Femur (tissue), 1 donor: ENCODE data around the gene IBSP.

Source experiments
- DNase-seq: peaks from one replicate; pipeline ENCODE4 v3.0.0-alpha.2; 2017

IBSP gene

DNA sequence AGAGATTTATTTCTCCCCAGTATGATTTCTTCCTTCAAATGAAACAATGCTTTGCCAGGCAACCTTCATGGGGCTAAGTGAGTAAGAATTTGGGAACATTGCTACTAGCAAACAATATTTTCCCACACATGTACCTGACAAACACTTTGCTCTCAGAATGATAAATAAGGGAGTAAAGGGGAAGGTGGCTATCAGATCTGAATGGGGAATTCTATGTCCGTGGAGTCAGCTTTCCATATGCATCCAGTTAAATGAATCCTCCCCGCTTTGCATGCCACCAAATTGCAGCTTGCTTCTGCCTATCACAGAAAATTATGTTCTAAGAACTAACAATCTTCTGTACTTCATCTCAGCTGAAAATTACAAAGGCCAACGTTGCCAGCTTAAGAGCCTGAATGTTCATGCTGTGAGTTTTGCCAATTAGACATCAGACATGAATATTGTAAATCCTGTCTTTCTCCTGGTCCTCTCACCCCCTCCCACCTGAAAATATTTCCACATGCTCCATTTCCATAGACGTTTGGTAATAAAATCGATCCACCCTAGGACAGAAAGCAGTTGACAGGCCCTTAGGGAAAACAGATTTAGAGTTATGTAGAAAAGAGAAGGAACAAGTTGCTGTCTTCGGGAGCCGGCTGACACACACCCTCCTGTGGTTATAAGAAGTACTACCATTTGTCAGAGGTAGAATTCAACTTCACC is 39.7 kb downstream of the IBSP start:
- no peak for DNase-seq

DNA sequence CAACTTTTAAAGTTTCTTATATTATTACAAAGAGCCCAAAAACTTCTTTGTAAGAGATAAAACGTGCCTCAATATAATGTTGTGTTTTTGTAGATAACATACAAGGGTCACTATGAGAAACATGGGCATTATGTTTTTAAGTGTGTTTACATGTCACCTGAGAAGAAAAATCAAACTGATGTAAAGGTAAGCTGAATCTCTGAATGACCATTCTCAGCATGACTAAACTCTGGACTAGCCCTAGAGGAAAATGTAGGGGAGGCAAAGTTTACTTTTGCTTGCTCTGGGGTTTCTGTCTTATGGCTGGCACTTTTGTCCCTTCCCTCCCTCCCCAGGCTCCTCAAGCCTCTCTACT is 40.2 kb downstream of the IBSP start:
- no peak for DNase-seq

DNA sequence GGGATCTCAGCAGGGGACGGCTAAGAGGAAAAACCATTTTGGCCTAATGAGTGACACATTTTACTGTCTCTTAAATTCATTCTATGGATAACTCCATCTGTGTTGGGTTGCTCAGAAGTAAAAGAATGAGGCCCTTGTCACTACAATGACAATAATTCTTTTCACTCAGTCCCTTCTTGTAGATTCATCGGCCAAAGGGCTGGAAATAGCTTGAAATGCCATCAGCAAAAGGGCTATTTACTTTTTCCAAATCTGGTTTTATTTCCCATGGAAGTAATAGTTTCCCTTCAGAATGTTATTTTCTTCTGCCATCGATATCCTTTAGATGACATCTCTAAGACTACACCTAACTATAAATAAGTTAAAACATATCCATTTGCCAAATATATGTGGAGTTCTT is 40.8 kb downstream of the IBSP start:
- no peak for DNase-seq

DNA sequence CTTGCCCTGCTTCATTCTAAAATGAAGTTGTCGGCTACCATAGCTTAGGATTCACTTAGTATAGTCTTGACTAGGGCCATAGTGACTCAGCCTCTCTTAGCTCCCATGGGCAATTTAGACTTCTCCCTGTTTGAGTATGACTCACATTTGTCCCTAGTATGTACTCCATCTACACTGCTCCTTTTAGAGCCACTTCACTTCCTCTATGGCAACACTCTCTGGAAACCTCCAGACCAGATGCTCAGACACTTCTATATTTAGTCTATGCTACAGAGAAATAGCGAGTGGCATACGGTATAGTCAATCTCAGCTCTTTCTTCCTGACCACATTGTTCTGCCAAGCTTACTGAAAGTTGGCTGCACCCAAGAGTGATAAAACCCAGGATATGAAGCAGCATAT is 44.6 kb downstream of the IBSP start:
- no peak for DNase-seq

- no peak for DNase-seq
Measured at GRCh38 chr4:87844452-87844851, 45.1 kb downstream of the IBSP start.

- no peak for DNase-seq
Measured at GRCh38 chr4:87846226-87846625, 46.9 kb downstream of the IBSP start.

DNA sequence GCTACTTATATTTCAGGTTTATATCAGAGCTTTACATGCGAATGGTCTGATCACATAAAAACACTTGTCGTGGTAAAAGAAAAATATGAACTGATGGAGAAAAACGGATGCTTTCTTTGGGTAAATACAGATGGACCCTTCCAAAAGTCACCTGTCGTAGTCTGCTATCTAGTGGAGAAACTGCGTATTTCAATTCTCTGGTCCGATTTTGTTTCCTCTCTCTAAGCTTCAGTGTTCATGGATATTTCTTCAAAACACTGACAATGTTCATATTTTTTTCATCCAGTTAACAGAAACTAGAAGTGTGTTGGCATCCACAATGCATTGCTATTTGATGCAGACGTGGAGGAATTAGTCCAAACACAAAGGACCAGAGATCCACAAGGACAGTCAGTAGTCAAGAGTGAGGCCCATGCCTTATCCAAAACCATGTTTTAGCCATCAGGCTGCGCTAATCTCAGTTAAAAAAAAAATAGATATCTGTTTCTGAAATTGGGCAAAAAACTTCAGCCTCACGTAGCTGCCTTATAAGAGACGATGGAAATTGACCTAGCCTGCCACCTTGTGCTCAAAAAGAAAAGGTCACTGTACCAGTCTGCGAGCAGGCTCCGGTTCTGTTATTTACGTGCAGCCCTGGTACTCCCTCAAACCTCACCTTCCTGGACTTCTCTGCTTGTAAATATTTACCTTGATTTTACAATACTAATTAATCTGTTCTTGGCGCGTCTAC is 49.4 kb downstream of the IBSP start:
- DNase-seq: peak; percentile 63

- no peak for DNase-seq
Measured at GRCh38 chr4:87849612-87850011, 50.3 kb downstream of the IBSP start.

DNA sequence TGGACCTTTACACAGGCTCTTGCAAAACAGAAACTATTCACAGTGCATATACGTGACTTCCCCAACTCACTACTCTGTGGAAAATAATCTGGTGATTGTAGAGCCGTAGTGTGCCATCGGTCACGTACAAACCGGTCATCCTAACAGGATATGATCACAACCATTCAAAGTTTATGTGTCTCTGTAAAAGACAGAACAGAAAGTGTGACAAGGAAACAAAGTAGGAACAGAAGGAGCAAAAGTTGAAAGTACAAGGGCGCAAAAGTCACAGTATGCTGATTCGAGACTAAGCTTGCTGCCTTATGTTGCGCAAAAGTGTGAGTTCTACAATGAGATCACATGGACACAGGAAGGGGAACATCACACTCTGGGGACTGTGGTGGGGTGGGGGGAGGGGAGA is 52.0 kb downstream of the IBSP start:
- DNase-seq: no peak

DNA sequence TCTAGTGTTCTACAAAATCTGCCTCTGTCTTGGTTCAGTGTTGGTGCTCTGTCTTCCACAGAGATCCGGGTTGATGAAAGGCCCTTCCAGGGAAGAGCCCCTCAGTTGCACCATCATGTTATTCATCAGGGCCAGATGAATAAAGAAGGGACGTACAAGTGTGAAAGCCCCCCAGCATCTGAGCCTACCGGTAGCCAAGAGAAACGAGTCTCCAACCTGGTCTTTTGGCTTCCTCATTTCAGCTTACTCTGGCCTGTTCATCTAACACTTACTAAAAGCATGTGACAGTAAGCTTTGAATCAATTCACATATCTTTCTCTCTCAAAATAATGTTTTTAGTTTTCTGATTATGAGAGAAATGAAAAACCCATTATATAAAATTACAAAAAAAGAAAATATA is 52.6 kb downstream of the IBSP start:
- DNase-seq: no peak

DNA sequence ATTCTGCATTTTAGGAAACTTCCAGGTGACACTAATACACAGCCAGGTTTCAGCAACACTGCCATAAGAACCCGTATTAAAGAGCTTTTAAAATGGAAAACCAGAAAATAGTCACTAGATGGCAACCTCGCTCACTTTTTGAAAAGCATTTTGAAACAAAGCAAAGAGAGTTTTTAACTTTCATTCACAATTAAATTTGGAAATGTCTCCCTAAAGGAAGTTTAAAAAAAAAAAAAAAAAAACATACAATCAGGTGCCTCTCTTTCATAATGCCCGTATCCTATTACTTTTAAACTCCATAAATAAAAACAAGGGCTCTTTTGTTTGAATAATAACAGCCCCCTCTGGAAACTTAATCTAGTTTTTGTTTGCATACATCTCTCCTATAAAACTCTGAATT is 53.8 kb downstream of the IBSP start:
- no peak for DNase-seq

GRCh38 chr4:87853891-87854290 is 54.5 kb downstream of the IBSP start:
- DNase-seq: no peak

GRCh38 chr4:87855559-87855958 is 56.2 kb downstream of the IBSP start:
- DNase-seq: no peak

DNA sequence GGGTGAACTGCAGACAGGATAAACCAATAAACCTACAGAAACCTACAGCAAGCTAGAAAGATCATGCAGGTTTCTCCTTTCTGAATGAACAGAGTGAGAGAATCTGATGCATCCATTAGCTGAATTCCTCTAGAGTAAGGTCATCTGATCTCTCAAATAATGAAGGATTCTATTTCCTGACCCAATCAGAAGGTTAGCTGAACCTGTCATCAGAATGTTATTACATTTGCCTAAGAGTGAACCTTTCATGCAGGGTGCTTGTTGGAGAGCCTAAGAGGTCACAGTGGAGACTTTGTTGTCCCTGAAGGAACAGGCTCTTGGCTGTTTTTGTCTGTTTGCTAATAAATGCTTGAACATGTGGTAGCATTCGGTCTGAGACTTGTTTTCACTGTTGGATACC is 57.5 kb downstream of the IBSP start:
- no peak for DNase-seq

GRCh38 chr4:87857789-87858188 is 58.4 kb downstream of the IBSP start:
- DNase-seq: no peak
